Hepatocyte (in vitro differentiated cells): Measurements from ENCODE around the gene NDUFS7. TPM values are rescaled to one million over a fixed set of nuclear protein-coding genes. Genes with fewer than 3 reads are reported as not detected.

Source experiments
- DNase-seq: peaks from one replicate; pipeline ENCODE4 v3.0.0-alpha.2; 2016; ENCODE audit warnings: low spot score
- H2AFZ ChIP-seq: fragments of 200-600 bp; sonication (generic); 2 replicates; pipeline ENCODE4 v1.6.0; 2016; ENCODE audit warnings: antibody characterized with exemption, mild to moderate bottlenecking
- H3K27ac ChIP-seq: fragments of 200-600 bp; sonication (generic); 2 replicates; pipeline ENCODE4 v1.5.1; 2016; ENCODE audit warnings: mild to moderate bottlenecking
- H3K27me3 ChIP-seq: fragments of 200-600 bp; sonication (generic); 2 replicates; pipeline ENCODE4 v1.6.1; 2016
- H3K36me3 ChIP-seq: fragments of 200-600 bp; sonication (generic); replicated peaks from 2 replicates; pipeline ENCODE4 v1.5.1; 2016; ENCODE audit warnings: low read depth; ENCODE audit not compliant: insufficient read depth
- H3K4me1 ChIP-seq: fragments of 200-600 bp; sonication (generic); 2 replicates; pipeline ENCODE4 v1.5.1; 2016; ENCODE audit warnings: mild to moderate bottlenecking, moderate library complexity; ENCODE audit not compliant: insufficient read depth
- H3K4me2 ChIP-seq: fragments of 200-600 bp; sonication (generic); 2 replicates; pipeline ENCODE4 v1.6.0; 2016
- H3K4me3 ChIP-seq: fragments of 200-600 bp; sonication (generic); 2 replicates; pipeline ENCODE4 v1.5.1; 2016; ENCODE audit warnings: mild to moderate bottlenecking
- H3K79me2 ChIP-seq: fragments of 200-600 bp; sonication (generic); 2 replicates; pipeline ENCODE4 v1.6.0; 2017; ENCODE audit warnings: mild to moderate bottlenecking
- H3K9me2 ChIP-seq: fragments of 200-600 bp; sonication (generic); replicated peaks from 2 replicates; pipeline ENCODE4 v1.6.0; 2017; ENCODE audit warnings: mild to moderate bottlenecking; ENCODE audit not compliant: insufficient read depth
- H3K9me3 ChIP-seq: fragments of 200-600 bp; sonication (generic); 2 replicates; pipeline ENCODE4 v1.5.1; 2016; ENCODE audit warnings: low read depth, mild to moderate bottlenecking
- H4K20me1 ChIP-seq: fragments of 200-600 bp; sonication (generic); 2 replicates; pipeline ENCODE4 v1.6.0; 2016; ENCODE audit warnings: mild to moderate bottlenecking; ENCODE audit not compliant: insufficient read depth, poor library complexity, severe bottlenecking
- EZH2 ChIP-seq: fragments of 200-600 bp; sonication (generic); IDR thresholded peaks from 2 replicates; pipeline ENCODE4 v1.6.1; 2016; ENCODE audit warnings: antibody characterized with exemption, mild to moderate bottlenecking, borderline replicate concordance
- EZH2phosphoT487 ChIP-seq: fragments of 200-600 bp; sonication (generic); IDR thresholded peaks from one replicate; pipeline ENCODE4 v1.6.1; 2018; ENCODE audit warnings: antibody characterized with exemption, mild to moderate bottlenecking, low read depth, moderate library complexity; ENCODE audit not compliant: unreplicated experiment, severe bottlenecking
- WGBS: methylation state at CpG from one replicate; pipeline ENCODE4 v1.1.6; 2016; ENCODE audit warnings: low lambda C conversion rate; ENCODE audit errors: missing lambda C conversion rate; 5-methylcytosine and 5-hydroxymethylcytosine counted together
- polyA plus RNA-seq: library from polyadenylated mRNA; unstranded; fragments of >200 nt; fragmentation: Nextera tagmentation; extraction: Ambion mirVana; gene quantifications from 2 replicates; pipeline ENCODE4 v1.2.1, GENCODE V29; 2016
- total RNA-seq: library from RNA; depleted of rRNA; stranded (reverse); fragments of >200 nt; gene quantifications from 2 replicates; pipeline ENCODE4 v1.2.3, GENCODE V29; 2014
- TF ChIP-seq, protein P1 (sequence below): fragments of 200-600 bp; sonication (generic); IDR thresholded peaks from 2 replicates; pipeline ENCODE4 v1.5.1; 2016; ENCODE audit warnings: antibody characterized with exemption, mild to moderate bottlenecking; ENCODE audit not compliant: poor library complexity

Gene NDUFS7
- total and polyA plus RNA-seq, 2 experiments from 2014 or later: 81.6 to 276 TPM

DNA sequence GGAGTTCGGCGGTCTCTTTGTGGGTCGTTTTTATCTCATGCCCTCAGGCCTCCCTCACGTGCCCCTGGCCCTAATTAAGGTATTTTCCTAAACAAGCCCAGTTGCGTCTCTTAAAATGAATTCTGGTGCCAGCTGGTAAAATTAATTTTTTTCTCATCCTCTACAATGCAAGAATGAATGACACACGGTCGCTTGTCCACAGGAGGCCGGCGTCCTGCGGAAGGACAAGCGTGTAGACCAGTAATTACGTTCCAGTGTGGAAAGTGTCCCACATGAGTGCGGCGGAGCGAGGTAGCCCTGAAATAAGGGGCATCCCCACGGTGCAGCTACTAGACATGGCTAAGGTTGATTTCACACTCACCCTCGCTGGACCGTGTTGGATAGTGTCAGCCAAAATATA is 34.5 kb upstream of the NDUFS7 start:
- H3K36me3 ChIP-seq: no peaks in the 10 kb centered on the region
- no peak for DNase-seq
- 94% methylated on average over 18 of the region's 18 CpGs for WGBS
- H4K20me1 ChIP-seq: no peaks in the 10 kb centered on the region
- H3K79me2 ChIP-seq: no peaks in the 10 kb centered on the region
- no peak overlapping the region for H3K27ac ChIP-seq
- no peaks in the 10 kb centered on the region for H3K27me3 ChIP-seq
- no peak overlapping the region for H3K4me2 ChIP-seq
- TF ChIP-seq EZH2: no peak
- no peak for TF ChIP-seq EZH2phosphoT487
- TF ChIP-seq, protein P1, sequence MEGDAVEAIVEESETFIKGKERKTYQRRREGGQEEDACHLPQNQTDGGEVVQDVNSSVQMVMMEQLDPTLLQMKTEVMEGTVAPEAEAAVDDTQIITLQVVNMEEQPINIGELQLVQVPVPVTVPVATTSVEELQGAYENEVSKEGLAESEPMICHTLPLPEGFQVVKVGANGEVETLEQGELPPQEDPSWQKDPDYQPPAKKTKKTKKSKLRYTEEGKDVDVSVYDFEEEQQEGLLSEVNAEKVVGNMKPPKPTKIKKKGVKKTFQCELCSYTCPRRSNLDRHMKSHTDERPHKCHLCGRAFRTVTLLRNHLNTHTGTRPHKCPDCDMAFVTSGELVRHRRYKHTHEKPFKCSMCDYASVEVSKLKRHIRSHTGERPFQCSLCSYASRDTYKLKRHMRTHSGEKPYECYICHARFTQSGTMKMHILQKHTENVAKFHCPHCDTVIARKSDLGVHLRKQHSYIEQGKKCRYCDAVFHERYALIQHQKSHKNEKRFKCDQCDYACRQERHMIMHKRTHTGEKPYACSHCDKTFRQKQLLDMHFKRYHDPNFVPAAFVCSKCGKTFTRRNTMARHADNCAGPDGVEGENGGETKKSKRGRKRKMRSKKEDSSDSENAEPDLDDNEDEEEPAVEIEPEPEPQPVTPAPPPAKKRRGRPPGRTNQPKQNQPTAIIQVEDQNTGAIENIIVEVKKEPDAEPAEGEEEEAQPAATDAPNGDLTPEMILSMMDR: no peak
- no peaks in the 10 kb centered on the region for H3K9me2 ChIP-seq
- peaks cover 4% of the 10 kb centered on the region for H3K4me1 ChIP-seq
- no peak overlapping the region for H2AFZ ChIP-seq
- no peak overlapping the region for H3K4me3 ChIP-seq
- H3K9me3 ChIP-seq: no peaks in the 10 kb centered on the region

DNA sequence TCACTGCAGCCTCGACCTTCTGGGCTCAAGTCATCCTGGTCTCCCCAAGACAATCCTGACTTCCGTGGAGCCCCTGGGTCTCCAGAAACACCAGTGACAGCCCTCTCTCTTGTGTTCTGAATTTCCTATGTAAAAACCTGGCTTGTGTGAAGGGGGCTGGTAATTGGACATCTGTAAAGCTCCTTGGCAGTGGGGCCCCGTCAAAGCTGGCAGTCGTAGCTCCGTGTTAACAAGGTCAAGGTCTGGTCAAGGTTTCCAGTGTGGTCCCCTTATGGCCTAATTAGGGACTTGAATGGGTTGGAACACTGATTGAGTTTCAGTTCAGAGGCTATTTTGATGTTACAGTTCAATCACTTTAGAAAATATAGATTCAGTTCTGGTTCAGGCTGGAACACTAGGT is 32.8 kb upstream of the NDUFS7 start:
- Histone ChIP-seq H3K4me2 (no peak overlapping the region), H3K4me1 (peaks cover 9% of the 10 kb centered on the region), H2AFZ (no peak overlapping the region), H3K27me3 (no peaks in the 10 kb centered on the region), H3K79me2 (peaks cover 8% of the 10 kb centered on the region), H4K20me1 (peaks cover under 1% of the 10 kb centered on the region), H3K4me3 (no peak overlapping the region), H3K36me3 (no peaks in the 10 kb centered on the region), H3K9me3 (no peaks in the 10 kb centered on the region), H3K9me2 (no peaks in the 10 kb centered on the region), H3K27ac (no peak overlapping the region)
- TF ChIP-seq EZH2 (no peak), EZH2phosphoT487 (no peak)
- TF ChIP-seq, protein P1: no peak
- WGBS: 47% methylated on average over 5 of the region's 5 CpGs
- DNase-seq: no peak

DNA sequence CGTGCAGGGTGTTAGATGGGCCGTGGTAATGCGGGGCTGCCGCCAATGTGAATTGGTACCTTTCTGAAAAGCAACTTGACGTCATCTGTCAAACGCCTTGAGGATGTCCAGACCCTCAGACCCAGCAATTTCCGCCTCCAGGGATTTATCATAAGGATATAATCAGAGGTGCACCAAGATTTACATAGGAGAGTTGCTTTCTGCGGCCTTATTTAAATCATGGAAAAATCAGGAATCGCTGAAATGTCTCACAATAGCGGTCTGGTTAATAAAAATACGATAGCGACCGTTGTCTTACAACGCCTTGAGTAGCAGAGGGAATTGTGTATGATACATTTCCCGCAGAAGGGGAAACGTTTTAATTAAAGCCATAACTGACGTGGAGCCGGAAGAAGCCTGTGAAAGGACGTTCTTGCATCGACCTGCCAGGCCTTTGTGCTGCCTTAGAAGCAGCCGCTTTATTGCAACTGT is 32.3 kb upstream of the NDUFS7 start:
- Histone ChIP-seq H2AFZ (peak overlapping the region; percentile 35), H3K4me1 (peaks cover 14% of the 10 kb centered on the region), H3K9me2 (no peaks in the 10 kb centered on the region), H3K27ac (peak overlapping the region; percentile 37), H3K4me3 (no peak overlapping the region), H4K20me1 (peaks cover 5% of the 10 kb centered on the region), H3K9me3 (no peaks in the 10 kb centered on the region), H3K4me2 (peak overlapping the region; percentile 29), H3K79me2 (peaks cover 13% of the 10 kb centered on the region), H3K27me3 (no peaks in the 10 kb centered on the region), H3K36me3 (no peaks in the 10 kb centered on the region)
- WGBS: 71% methylated on average over 21 of the region's 21 CpGs
- no peak for DNase-seq
- TF ChIP-seq, protein P1: no peak
- TF ChIP-seq EZH2phosphoT487 (no peak), EZH2 (no peak)

DNA sequence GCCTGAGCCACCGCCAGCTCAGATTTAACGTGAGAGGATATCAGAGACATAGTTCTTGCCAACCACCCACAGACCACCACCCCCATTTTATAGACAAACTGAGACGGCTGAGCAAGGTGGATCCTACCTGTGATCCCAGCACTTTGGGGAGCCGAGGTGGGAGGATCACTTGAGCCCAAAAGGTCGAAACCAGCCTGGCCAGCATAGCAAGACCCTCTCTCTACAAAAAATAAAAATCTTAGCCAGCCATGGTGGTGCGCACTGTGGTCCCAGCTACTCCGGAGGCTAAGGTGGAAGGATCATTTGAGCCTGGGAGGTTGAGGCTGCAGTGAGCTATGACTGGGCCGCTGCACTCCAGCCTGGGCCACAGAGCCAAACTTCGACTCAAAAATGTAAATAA is 30.6 kb upstream of the NDUFS7 start:
- Histone ChIP-seq H3K4me1 (peaks cover 17% of the 10 kb centered on the region), H3K79me2 (peaks cover 25% of the 10 kb centered on the region), H3K9me2 (no peaks in the 10 kb centered on the region), H3K4me2 (no peak overlapping the region), H3K36me3 (no peaks in the 10 kb centered on the region), H2AFZ (no peak overlapping the region), H3K27me3 (no peaks in the 10 kb centered on the region), H4K20me1 (peaks cover 9% of the 10 kb centered on the region), H3K9me3 (no peaks in the 10 kb centered on the region), H3K4me3 (no peak overlapping the region), H3K27ac (no peak overlapping the region)
- 95% methylated on average over 9 of the region's 9 CpGs for WGBS
- TF ChIP-seq EZH2phosphoT487 (no peak), EZH2 (no peak)
- TF ChIP-seq, protein P1: no peak
- DNase-seq: no peak
